H1 (cell line): ENCODE results near the gene PPP2R2C. TPM values are rescaled to one million over a fixed set of nuclear protein-coding genes. Genes with fewer than 3 reads are reported as not detected.

Experiments used
- CTCF ChIA-PET: fragments of 300-600 bp; sonication (Branson Sonifier 250); formaldehyde crosslinking; loops from one replicate; lab custom pipeline; 2021; ENCODE audit not compliant: partially characterized antibody; lab: Charles Lee
- POLR2A ChIA-PET: fragments of 300-600 bp; sonication (Branson Sonifier 250); formaldehyde crosslinking; loops from one replicate; lab custom pipeline; 2021; ENCODE audit warnings: inconsistent platforms; ENCODE audit not compliant: partially characterized antibody; lab: Charles Lee
- DNase-seq, 2 experiments: peaks; one replicate each; pipeline versions ENCODE4 v3.0.0 to v3.0.0-alpha.2; 2010 to 2022; ENCODE audit warnings: low spot score in 2 of 2, low read depth in 1 of 2, mixed read lengths in 1 of 2
- FAIRE-seq: peaks from 2 replicates; lab custom pipeline; 2011; peaks lifted over from hg19 to GRCh38; lab: Jason Lieb, UNC
- H2AFZ ChIP-seq: 2 replicates; pipeline ENCODE4 v1.8.1; 2012; ENCODE audit warnings: low read length, inconsistent platforms
- H2AK5ac ChIP-seq: 2 replicates; pipeline ENCODE4 v1.6.1; 2013; ENCODE audit warnings: low read depth, low read length
- H2BK120ac ChIP-seq: replicated peaks from 2 replicates; pipeline ENCODE3; 2013; ENCODE audit warnings: low read depth, low read length, inconsistent platforms
- H2BK12ac ChIP-seq: 2 replicates; pipeline ENCODE4 v1.6.1; 2013; ENCODE audit warnings: low read depth, low read length
- H2BK15ac ChIP-seq: 2 replicates; pipeline ENCODE4 v1.6.1; 2013; ENCODE audit warnings: low read length
- H2BK20ac ChIP-seq: 2 replicates; pipeline ENCODE4 v1.6.1; 2013; ENCODE audit warnings: low read length
- H2BK5ac ChIP-seq: 2 replicates; pipeline ENCODE4 v1.6.1; 2013; ENCODE audit warnings: low read depth, low read length
- H3K14ac ChIP-seq: 2 replicates; pipeline ENCODE4 v1.6.1; 2013; ENCODE audit warnings: inconsistent platforms; ENCODE audit not compliant: insufficient read length
- H3K18ac ChIP-seq: 2 replicates; pipeline ENCODE4 v1.6.1; 2013; ENCODE audit warnings: low read length; ENCODE audit errors: extremely low read depth
- H3K23ac ChIP-seq: 2 replicates; pipeline ENCODE4 v1.6.1; 2013; ENCODE audit warnings: inconsistent platforms; ENCODE audit not compliant: insufficient read length
- H3K23me2 ChIP-seq: 2 replicates; pipeline ENCODE4 v1.6.1; 2013; ENCODE audit warnings: low read depth, low read length
- H3K27ac ChIP-seq: 2 replicates; pipeline ENCODE4 v1.6.1; 2011; ENCODE audit warnings: low read depth, low read length, inconsistent platforms
- H3K27me3 ChIP-seq, 4 experiments: replicated peaks in 1 of 4; 1 replicate in 1 of 4; 2 replicates in 3 of 4; pipeline versions ENCODE4 v1.6.1 to v1.8.1; 2011 to 2013; ENCODE audit warnings: low read length in 3 of 4, mild to moderate bottlenecking in 3 of 4, inconsistent platforms in 2 of 4, mixed read lengths in 2 of 4, moderate library complexity in 1 of 4; ENCODE audit not compliant: control insufficient read depth in 3 of 4, insufficient read depth in 3 of 4; ENCODE audit errors: extremely low read depth in 1 of 4
- H3K36me3 ChIP-seq, 4 experiments: 2 replicates each; pipeline versions ENCODE4 v1.6.1 to v1.8.1; 2011 to 2013; ENCODE audit warnings: mild to moderate bottlenecking in 4 of 4, low read length in 3 of 4, moderate library complexity in 2 of 4, control low read depth in 1 of 4, inconsistent platforms in 1 of 4; ENCODE audit not compliant: insufficient read depth in 4 of 4, control insufficient read depth in 2 of 4
- H3K4ac ChIP-seq: replicated peaks from 2 replicates; pipeline ENCODE3; 2013; ENCODE audit warnings: low read length, low read depth, mixed read lengths, inconsistent platforms; ENCODE audit not compliant: insufficient read length
- H3K4me1 ChIP-seq, 4 experiments: replicated peaks in 1 of 4; 1 replicate in 1 of 4; 2 replicates in 3 of 4; pipeline versions ENCODE4 v1.6.1 to v1.8.1; 2011 to 2013; ENCODE audit warnings: low read length in 3 of 4, inconsistent platforms in 2 of 4, mixed read lengths in 1 of 4; ENCODE audit not compliant: insufficient read depth in 4 of 4, control insufficient read depth in 3 of 4
- H3K4me2 ChIP-seq, 2 experiments: 2 replicates each; pipeline versions ENCODE4 v1.6.1 to v1.8.1; 2011 to 2013; ENCODE audit warnings: low read depth in 2 of 2, low read length in 2 of 2, control low read depth in 1 of 2, inconsistent platforms in 1 of 2, mild to moderate bottlenecking in 1 of 2; ENCODE audit not compliant: insufficient read depth in 1 of 2
- H3K4me3 ChIP-seq, 4 experiments: fragments of 200-600, 300-600 bp in 1 of 4; sonication (generic), shearing (Covaris generic), sonication (Bioruptor Twin) in 1 of 4; 2 replicates each; pipeline versions ENCODE4 v1.5.1 to v1.8.1; 2011 to 2016; ENCODE audit warnings: low read length in 4 of 4, low read depth in 3 of 4, control low read depth in 2 of 4, inconsistent platforms in 2 of 4, mild to moderate bottlenecking in 2 of 4, mixed read lengths in 1 of 4, moderate library complexity in 1 of 4; ENCODE audit not compliant: insufficient read depth in 2 of 4; ENCODE audit errors: extremely low read depth in 1 of 4
- H3K56ac ChIP-seq: replicated peaks from 2 replicates; pipeline ENCODE3; 2013; ENCODE audit warnings: low read depth, mild to moderate bottlenecking, mixed read lengths, low read length, inconsistent platforms; ENCODE audit not compliant: insufficient read length
- H3K79me1 ChIP-seq: 2 replicates; pipeline ENCODE4 v1.6.1; 2013; ENCODE audit warnings: low read depth, low read length, control low read depth
- H3K79me2 ChIP-seq, 2 experiments: 2 replicates each; pipeline versions ENCODE4 v1.6.1 to v1.8.1; 2012 to 2013; ENCODE audit warnings: low read length in 2 of 2, mild to moderate bottlenecking in 2 of 2, inconsistent platforms in 1 of 2; ENCODE audit not compliant: insufficient read depth in 2 of 2, control insufficient read depth in 1 of 2
- H3K9ac ChIP-seq, 4 experiments: replicated peaks in 1 of 4; 1 replicate in 1 of 4; 2 replicates in 3 of 4; pipeline versions ENCODE4 v1.6.1 to v1.8.1; 2011 to 2013; ENCODE audit warnings: low read depth in 3 of 4, low read length in 3 of 4, control low read depth in 2 of 4, mild to moderate bottlenecking in 2 of 4, moderate library complexity in 2 of 4, inconsistent platforms in 1 of 4; ENCODE audit errors: extremely low read depth in 1 of 4
- H3K9me3 ChIP-seq, 2 experiments: 2 replicates each; pipeline versions ENCODE4 v1.6.1 to v1.8.1; 2012 to 2013; ENCODE audit warnings: mild to moderate bottlenecking in 2 of 2, moderate library complexity in 2 of 2, control low read depth in 1 of 2, inconsistent platforms in 1 of 2, low read depth in 1 of 2, low read length in 1 of 2, mixed read lengths in 1 of 2; ENCODE audit not compliant: insufficient read depth in 2 of 2
- H4K20me1 ChIP-seq, 2 experiments: replicated peaks in 1 of 2; 2 replicates each; pipeline versions ENCODE3 to v1.8.1; 2011 to 2013; ENCODE audit warnings: inconsistent platforms in 2 of 2, low read length in 2 of 2, mild to moderate bottlenecking in 1 of 2; ENCODE audit not compliant: insufficient read depth in 2 of 2, control insufficient read depth in 1 of 2
- H4K5ac ChIP-seq: 2 replicates; pipeline ENCODE4 v1.6.1; 2013; ENCODE audit warnings: low read length, low read depth, mixed read lengths, inconsistent platforms; ENCODE audit not compliant: insufficient read length
- H4K8ac ChIP-seq: 2 replicates; pipeline ENCODE4 v1.8.0; 2013; ENCODE audit warnings: mild to moderate bottlenecking, moderate library complexity, low read length, inconsistent platforms; ENCODE audit not compliant: insufficient read depth; ENCODE audit errors: extremely low read depth
- H4K91ac ChIP-seq: replicated peaks from 2 replicates; pipeline ENCODE3; 2013; ENCODE audit warnings: low read length, mixed read lengths, inconsistent platforms; ENCODE audit not compliant: insufficient read length
- CEBPB ChIP-seq: IDR thresholded peaks from 2 replicates; pipeline ENCODE4 v1.6.1; 2012; ENCODE audit warnings: low read depth, low read length
- CREB1 ChIP-seq: IDR thresholded peaks from 2 replicates; pipeline ENCODE4 v1.6.1; 2012; ENCODE audit warnings: inconsistent platforms
- CTBP2 ChIP-seq: IDR thresholded peaks from 2 replicates; pipeline ENCODE4 v1.7.0; 2011; ENCODE audit warnings: borderline replicate concordance, mild to moderate bottlenecking, moderate library complexity, mixed read lengths, low read length; ENCODE audit not compliant: insufficient read depth, insufficient read length
- GTF2F1 ChIP-seq: IDR thresholded peaks from 2 replicates; pipeline ENCODE4 v1.6.1; 2012; ENCODE audit warnings: low read depth, low read length, improper control_type of control experiment, borderline replicate concordance
- HDAC6 ChIP-seq: IDR thresholded peaks from one replicate; pipeline ENCODE4 v1.7.1; 2012; ENCODE audit warnings: low read depth, mild to moderate bottlenecking, inconsistent platforms, low read length, moderate library complexity
- POU5F1 ChIP-seq: IDR thresholded peaks from 2 replicates; pipeline ENCODE4 v1.6.1; 2011; ENCODE audit warnings: low read depth, mild to moderate bottlenecking, low read length, moderate library complexity
- SAP30 ChIP-seq: fragments of 300-600 bp; sonication (generic); IDR thresholded peaks from 2 replicates; pipeline ENCODE4 v1.7.1; 2012; ENCODE audit warnings: low read length, moderate library complexity, mild to moderate bottlenecking, inconsistent platforms; ENCODE audit not compliant: insufficient read depth, insufficient replicate concordance
- TBP ChIP-seq: IDR thresholded peaks from 2 replicates; pipeline ENCODE4 v1.6.1; 2011; ENCODE audit warnings: low read depth, low read length, improper control_type of control experiment
- WGBS, 2 experiments: shearing (Covaris generic) in 1 of 2; methylation state at CpG; one replicate each; pipeline versions ENCODE4 v1.1.6 to v1.1.7; 2013 to 2015; ENCODE audit warnings: low lambda C conversion rate in 2 of 2, mixed read lengths in 2 of 2, inconsistent platforms in 1 of 2, low coverage in 1 of 2, missing lambda C conversion rate in 1 of 2; ENCODE audit not compliant: insufficient replicate concordance in 2 of 2, insufficient coverage in 1 of 2, insufficient read length in 1 of 2; ENCODE audit errors: extremely low coverage in 1 of 2, missing lambda C conversion rate in 1 of 2; 5-methylcytosine and 5-hydroxymethylcytosine counted together
- polyA plus RNA-seq, 7 experiments: library from polyadenylated mRNA; depleted of rRNA in 3 of 7; stranded (reverse) in 5 of 7; unstranded in 2 of 7; fragments of >200 nt in 5 of 7; fragments of 200-250 nt in 2 of 7; gene quantifications; 1 replicate in 5 of 7; 2 replicates in 1 of 7; 4 replicates in 1 of 7; pipeline versions ENCODE4 v1.2.1 to v1.2.3, GENCODE V29; 2011 to 2013; ENCODE audit warnings: missing spikeins in 2 of 7, mixed read lengths in 2 of 7
- total RNA-seq: library from RNA; stranded (reverse); fragmentation: NEBNext Ultra II Directional; extraction: Animal tissue kit (Norgen Biotek cat#: 25700); gene quantifications from 2 replicates; pipeline ENCODE4 v1.2.1, GENCODE V29; 2021
- TF ChIP-seq, protein P1 (sequence below), 3 experiments: IDR thresholded peaks; 1 replicate in 2 of 3; 2 replicates in 1 of 3; pipeline versions ENCODE4 v1.5.1 to v1.6.1; 2011; ENCODE audit warnings: low read length in 3 of 3, mild to moderate bottlenecking in 3 of 3, inconsistent platforms in 2 of 3, low read depth in 1 of 3, moderate library complexity in 1 of 3; ENCODE audit not compliant: insufficient read depth in 1 of 3; ENCODE audit errors: control extremely low read depth in 1 of 3
- TF ChIP-seq, protein P2 (sequence below): IDR thresholded peaks from 2 replicates; pipeline ENCODE4 v1.6.1; 2011; ENCODE audit warnings: low read length, improper control_type of control experiment

Gene PPP2R2C
- total and polyA plus RNA-seq, 2 of the 8 experiments (the other 6 are each of a cell fraction or from before 2014, with no cell fraction given) = 6.4 TPM

DNA sequence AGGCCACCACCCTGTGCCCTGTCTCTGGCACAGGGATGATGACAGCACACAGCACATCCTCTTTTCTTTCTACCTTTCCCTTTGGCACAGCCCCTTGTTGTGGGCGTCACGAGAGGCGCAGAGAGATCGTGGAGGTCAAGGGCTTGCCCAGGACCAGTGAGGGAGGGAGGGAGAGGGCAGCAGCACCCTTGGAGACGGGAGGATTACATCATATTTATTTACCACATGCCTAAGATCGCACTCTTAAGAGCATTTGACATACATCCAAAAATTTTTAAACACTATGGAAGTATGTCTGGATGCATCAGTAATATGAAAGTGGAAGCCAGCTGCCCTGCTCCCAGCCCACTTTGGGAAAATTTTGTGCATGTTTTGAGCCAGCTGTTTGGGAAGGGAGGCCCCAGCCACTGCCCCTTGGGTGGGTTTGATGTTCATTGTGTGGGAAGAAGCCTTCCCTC is 190.1 kb downstream of the PPP2R2C start:
- H3K56ac ChIP-seq = no peak overlapping the region
- H4K8ac ChIP-seq = no peak overlapping the region
- WGBS, 2 experiments = 84% methylated on average over 6 of the region's 6 CpGs; no CpG with 5 or more reads in 1 of the 2 experiments
- DNase-seq (no peak), FAIRE-seq (no peak)
- H2BK15ac ChIP-seq = no peak overlapping the region
- no peak overlapping the region for H3K18ac ChIP-seq
- H3K27ac ChIP-seq = no peak overlapping the region
- H2AK5ac ChIP-seq = no peak overlapping the region
- H2BK20ac ChIP-seq = no peak overlapping the region
- no peak overlapping the region for H3K4me3 ChIP-seq
- peaks cover 0 to 14% of the 10 kb centered on the region in 2 experiments for H4K20me1 ChIP-seq
- ChIA-PET CTCF (interaction anchor here (1.0 to 17.6 kb wide), 6 partner anchors 12 to 50 kb away, joined by 3 to 263 read pairs (median 4); no protein-coding TSS in a partner anchor), POLR2A (no interaction called here)
- no peak overlapping the region for H3K14ac ChIP-seq
- H3K9ac ChIP-seq = no peak overlapping the region
- H4K91ac ChIP-seq = no peak overlapping the region
- H3K4ac ChIP-seq = no peak overlapping the region
- no peak overlapping the region for H2AFZ ChIP-seq
- no peak overlapping the region for H3K23ac ChIP-seq
- no peak overlapping the region for H4K5ac ChIP-seq
- no peak overlapping the region for H2BK12ac ChIP-seq
- no peaks in the 10 kb centered on the region; the same call in 1 of the 2 replicates for H3K79me1 ChIP-seq
- H2BK120ac ChIP-seq = no peak overlapping the region
- H3K79me2 ChIP-seq = no peaks in the 10 kb centered on the region
- no peak overlapping the region for H2BK5ac ChIP-seq
- H3K23me2 ChIP-seq = no peaks in the 10 kb centered on the region
- no peaks in the 10 kb centered on the region for H3K9me3 ChIP-seq
- H3K4me1 ChIP-seq = no peaks in the 10 kb centered on the region
- no peak overlapping the region for H3K4me2 ChIP-seq
- H3K36me3 ChIP-seq = peaks cover 2 to 7% (median 6%) of the 10 kb centered on the region in 4 experiments; a peak in 4 of 8 replicates
- no peaks in the 10 kb centered on the region for H3K27me3 ChIP-seq
- TF ChIP-seq POU5F1 = no peak
- no peak for TF ChIP-seq CREB1
- TF ChIP-seq HDAC6 = no peak
- TF ChIP-seq, protein P1, sequence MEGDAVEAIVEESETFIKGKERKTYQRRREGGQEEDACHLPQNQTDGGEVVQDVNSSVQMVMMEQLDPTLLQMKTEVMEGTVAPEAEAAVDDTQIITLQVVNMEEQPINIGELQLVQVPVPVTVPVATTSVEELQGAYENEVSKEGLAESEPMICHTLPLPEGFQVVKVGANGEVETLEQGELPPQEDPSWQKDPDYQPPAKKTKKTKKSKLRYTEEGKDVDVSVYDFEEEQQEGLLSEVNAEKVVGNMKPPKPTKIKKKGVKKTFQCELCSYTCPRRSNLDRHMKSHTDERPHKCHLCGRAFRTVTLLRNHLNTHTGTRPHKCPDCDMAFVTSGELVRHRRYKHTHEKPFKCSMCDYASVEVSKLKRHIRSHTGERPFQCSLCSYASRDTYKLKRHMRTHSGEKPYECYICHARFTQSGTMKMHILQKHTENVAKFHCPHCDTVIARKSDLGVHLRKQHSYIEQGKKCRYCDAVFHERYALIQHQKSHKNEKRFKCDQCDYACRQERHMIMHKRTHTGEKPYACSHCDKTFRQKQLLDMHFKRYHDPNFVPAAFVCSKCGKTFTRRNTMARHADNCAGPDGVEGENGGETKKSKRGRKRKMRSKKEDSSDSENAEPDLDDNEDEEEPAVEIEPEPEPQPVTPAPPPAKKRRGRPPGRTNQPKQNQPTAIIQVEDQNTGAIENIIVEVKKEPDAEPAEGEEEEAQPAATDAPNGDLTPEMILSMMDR (IDR thresholded peaks at IDR 0.05; ENCODE audit: control extremely low read depth in 1 of 3, insufficient read depth in 1 of 3, low read depth in 1 of 3, low read length in 3 of 3) = no peak
- no peak for TF ChIP-seq GTF2F1
- TF ChIP-seq CTBP2 = no peak
- no peak for TF ChIP-seq TBP
- no peak for TF ChIP-seq CEBPB
- TF ChIP-seq, protein P2, sequence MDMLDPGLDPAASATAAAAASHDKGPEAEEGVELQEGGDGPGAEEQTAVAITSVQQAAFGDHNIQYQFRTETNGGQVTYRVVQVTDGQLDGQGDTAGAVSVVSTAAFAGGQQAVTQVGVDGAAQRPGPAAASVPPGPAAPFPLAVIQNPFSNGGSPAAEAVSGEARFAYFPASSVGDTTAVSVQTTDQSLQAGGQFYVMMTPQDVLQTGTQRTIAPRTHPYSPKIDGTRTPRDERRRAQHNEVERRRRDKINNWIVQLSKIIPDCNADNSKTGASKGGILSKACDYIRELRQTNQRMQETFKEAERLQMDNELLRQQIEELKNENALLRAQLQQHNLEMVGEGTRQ = no peak
- TF ChIP-seq SAP30 = no peak
